Measurements from ENCODE around the gene ARF3.
A peak's percentile ranks its signal among the peaks of the same experiment; 100 is the strongest.

The ARF3 gene

DNA sequence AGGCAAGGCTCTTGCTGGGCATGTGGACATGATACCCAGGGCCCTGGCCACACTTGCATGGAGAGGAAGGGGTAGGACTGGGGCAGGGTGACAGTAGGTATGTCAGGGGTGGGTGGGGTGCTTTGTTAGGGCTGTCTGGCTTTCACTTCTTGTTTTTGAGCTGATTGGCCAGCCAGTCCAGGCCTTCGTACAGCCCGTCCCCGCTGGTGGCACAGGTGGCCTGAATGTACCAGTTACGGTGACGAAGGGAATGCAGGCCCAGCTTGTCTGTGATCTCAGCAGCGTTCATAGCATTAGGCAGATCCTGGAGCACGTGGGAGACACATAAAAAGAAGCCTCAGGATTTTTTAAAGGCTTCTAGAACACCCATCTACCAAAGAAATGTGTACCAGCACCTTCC is 18.5 kb downstream of the ARF3 start:
- Histone ChIP-seq H3K36me3 (peaks cover 49% of the 10 kb centered on the region), H3K27ac (no peak overlapping the region), H3K9me3 (ENCODE audit: severe bottlenecking) (no peaks in the 10 kb centered on the region), H3K27me3 (ENCODE audit: insufficient read depth, low read depth, severe bottlenecking) (no peaks in the 10 kb centered on the region), H3K4me3 (ENCODE audit: low read depth, low read length) (no peak overlapping the region)
- TF ChIP-seq, protein P1, sequence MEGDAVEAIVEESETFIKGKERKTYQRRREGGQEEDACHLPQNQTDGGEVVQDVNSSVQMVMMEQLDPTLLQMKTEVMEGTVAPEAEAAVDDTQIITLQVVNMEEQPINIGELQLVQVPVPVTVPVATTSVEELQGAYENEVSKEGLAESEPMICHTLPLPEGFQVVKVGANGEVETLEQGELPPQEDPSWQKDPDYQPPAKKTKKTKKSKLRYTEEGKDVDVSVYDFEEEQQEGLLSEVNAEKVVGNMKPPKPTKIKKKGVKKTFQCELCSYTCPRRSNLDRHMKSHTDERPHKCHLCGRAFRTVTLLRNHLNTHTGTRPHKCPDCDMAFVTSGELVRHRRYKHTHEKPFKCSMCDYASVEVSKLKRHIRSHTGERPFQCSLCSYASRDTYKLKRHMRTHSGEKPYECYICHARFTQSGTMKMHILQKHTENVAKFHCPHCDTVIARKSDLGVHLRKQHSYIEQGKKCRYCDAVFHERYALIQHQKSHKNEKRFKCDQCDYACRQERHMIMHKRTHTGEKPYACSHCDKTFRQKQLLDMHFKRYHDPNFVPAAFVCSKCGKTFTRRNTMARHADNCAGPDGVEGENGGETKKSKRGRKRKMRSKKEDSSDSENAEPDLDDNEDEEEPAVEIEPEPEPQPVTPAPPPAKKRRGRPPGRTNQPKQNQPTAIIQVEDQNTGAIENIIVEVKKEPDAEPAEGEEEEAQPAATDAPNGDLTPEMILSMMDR (IDR thresholded peaks at IDR 0.05; ENCODE audit: low read depth, low read length) = no peak
- no peak for DNase-seq

DNA sequence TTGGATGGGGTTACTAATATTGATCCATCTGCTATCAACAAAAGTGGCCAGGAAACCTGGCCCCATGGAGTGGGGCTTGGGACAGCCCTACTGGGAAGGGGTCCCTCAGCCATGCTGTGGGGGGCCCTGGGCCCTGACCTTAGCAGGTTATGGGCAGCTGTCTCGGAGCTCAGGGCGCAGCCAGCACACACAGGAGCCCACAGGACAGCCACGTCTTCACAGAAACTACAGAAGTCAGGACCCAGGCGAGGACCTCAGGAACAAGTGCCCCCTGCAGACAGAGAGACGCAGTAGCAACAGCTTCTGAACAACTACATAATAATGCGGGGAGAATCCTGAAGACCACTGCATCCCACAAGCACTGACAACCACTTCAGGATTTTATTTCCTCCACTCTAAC is 20.1 kb downstream of the ARF3 start:
- TF ChIP-seq, protein P1 (IDR thresholded peaks at IDR 0.05; ENCODE audit: low read depth, low read length) = peak; percentile 52
- DNase-seq = no peak

DNA sequence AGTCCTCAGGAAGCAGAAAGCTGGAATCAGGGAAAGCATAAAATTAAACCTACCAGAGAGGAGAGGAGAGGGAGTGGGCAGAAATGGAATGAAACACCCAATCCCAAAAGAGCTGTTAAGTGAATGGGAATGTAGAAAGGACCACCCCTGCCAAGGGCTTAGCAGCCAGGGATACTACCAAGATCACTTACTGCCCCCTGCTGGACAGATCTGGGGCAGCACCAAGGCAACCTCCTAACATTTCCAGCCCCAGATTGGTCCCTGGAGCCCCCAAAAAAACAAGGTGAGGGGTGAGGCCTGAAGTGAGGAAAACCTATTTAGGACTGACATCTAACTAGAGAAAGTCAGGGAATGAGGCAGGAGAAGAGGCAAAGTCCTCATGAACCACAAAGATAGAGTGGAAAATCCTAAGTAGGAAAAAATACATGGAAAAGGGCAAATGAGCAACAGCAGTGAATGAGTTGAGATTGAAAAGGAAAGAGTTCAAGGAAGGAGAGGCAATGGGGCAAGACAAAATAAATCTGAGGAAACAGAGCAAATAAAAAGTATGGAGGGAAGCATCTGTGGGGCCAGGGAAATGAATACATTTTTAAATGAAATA is 20.8 kb downstream of the ARF3 start:
- Histone ChIP-seq H3K27me3 (ENCODE audit: insufficient read depth, low read depth, severe bottlenecking) (no peaks in the 10 kb centered on the region), H3K9me3 (ENCODE audit: severe bottlenecking) (no peaks in the 10 kb centered on the region), H3K27ac (no peak overlapping the region), H3K4me3 (ENCODE audit: low read depth, low read length) (no peak overlapping the region), H3K36me3 (peaks cover 60% of the 10 kb centered on the region)
- peak; percentile 74 for DNase-seq
- TF ChIP-seq, protein P1 (IDR thresholded peaks at IDR 0.05; ENCODE audit: low read depth, low read length) = peak; percentile 89

More for the DNA sequence above, 20.1 kb downstream of the ARF3 start:
- Histone ChIP-seq H3K9me3 (ENCODE audit: severe bottlenecking) (no peaks in the 10 kb centered on the region), H3K4me3 (ENCODE audit: low read depth, low read length) (no peak overlapping the region), H3K36me3 (peaks cover 60% of the 10 kb centered on the region), H3K27ac (no peak overlapping the region), H3K27me3 (ENCODE audit: insufficient read depth, low read depth, severe bottlenecking) (no peaks in the 10 kb centered on the region)

DNA sequence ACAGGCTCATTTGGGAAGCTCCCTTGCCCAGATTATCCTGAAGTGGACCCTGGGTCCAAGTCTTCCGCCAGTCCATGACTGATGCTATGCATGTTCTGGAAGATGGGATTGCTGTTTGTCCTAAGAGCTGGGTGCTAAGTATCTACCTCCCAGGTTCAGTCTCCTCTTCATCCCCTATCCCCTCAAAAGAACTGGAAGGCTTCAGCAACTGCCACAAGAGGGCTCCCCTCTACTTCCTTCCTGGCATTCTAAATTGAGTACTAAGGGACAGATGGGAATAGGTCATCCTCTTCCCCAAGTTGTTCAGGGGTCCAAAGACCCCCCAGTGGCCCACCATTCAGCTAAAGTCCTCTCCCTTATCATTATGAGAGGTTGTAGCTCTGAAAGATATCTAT is 23.0 kb downstream of the ARF3 start:
- H3K9me3 ChIP-seq (ENCODE audit: severe bottlenecking) = no peaks in the 10 kb centered on the region
- peaks cover 59% of the 10 kb centered on the region for H3K36me3 ChIP-seq
- no peak overlapping the region for H3K4me3 ChIP-seq (ENCODE audit: low read depth, low read length)
- H3K27ac ChIP-seq = no peak overlapping the region
- TF ChIP-seq, protein P1 (IDR thresholded peaks at IDR 0.05; ENCODE audit: low read depth, low read length) = peak; percentile 51
- DNase-seq = no peak
- H3K27me3 ChIP-seq (ENCODE audit: insufficient read depth, low read depth, severe bottlenecking) = no peaks in the 10 kb centered on the region

DNA sequence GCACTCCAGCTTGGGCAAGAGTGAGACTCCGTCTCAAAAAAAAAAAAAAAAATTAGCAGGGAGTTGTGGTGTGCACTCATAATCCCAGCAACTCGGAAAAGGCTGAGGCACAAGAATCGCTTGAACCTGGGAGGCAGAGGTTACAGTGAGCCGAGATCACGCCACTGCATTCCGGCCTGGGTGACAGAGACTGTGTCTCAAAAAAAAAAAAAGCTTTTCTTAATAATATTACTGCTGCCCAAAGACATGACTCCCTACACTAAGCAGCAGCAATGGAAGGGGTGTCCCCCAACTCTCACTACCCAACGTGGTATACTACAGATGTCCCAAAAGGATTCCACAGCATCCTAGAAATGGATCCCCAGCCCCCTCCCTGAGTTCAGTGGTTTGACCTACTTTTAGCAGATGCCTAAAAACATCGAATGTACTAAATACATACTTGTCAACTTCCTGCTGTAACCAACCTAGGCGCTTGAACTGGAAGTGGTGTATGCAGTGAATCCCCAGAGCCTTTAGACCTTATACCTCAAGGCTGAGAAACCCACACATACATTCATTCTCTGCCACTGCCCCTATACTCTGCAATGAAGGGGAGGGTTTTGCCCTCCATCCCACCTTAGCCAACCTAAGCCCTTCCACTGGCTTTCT is 23.5 kb downstream of the ARF3 start:
- H3K27me3 ChIP-seq (ENCODE audit: insufficient read depth, low read depth, severe bottlenecking) = no peaks in the 10 kb centered on the region
- TF ChIP-seq, protein P1 (IDR thresholded peaks at IDR 0.05; ENCODE audit: low read depth, low read length) = no peak
- DNase-seq = no peak
- no peak overlapping the region for H3K4me3 ChIP-seq (ENCODE audit: low read depth, low read length)
- peaks cover 59% of the 10 kb centered on the region for H3K36me3 ChIP-seq
- no peaks in the 10 kb centered on the region for H3K9me3 ChIP-seq (ENCODE audit: severe bottlenecking)
- no peak overlapping the region for H3K27ac ChIP-seq

All from WERI-Rb-1 (cell line).